Measurements from ENCODE around the gene SNAP23. TPM values are rescaled to one million over a fixed set of nuclear protein-coding genes. Genes with fewer than 3 reads are reported as not detected.

SNAP23 gene
- polyA plus RNA-seq, 1 donor (not counting 4 experiments of a cell fraction or from before 2014, with no cell fraction given), result 68.4 TPM

GRCh38 chr15:42548249-42549031, 53.0 kb downstream of the SNAP23 start, which contains the start of the genes HAUS2 and LRRC57:
Gene HAUS2 (plus strand): TSS chr15:42548838. CDS start chr15:42548873, 35 bp downstream.
Gene LRRC57 (minus strand): TSS chr15:42548793. CDS start chr15:42548434, 359 bp downstream.
- Histone ChIP-seq H3K4me1 (ENCODE audit: control insufficient read depth, extremely low read depth, insufficient read depth, low read length) (peaks cover 21% of the 10 kb centered on the region), H3K27me3 (ENCODE audit: control insufficient read depth, extremely low read depth, insufficient read depth, low read length) (no peaks in the 10 kb centered on the region), H3K4me3 (ENCODE audit: control insufficient read depth in 2 of 3, extremely low read depth in 1 of 3, insufficient read depth in 2 of 3, low read depth in 1 of 3, low read length in 3 of 3) (peak within 1 kb of the TSS; percentile 78 to 99 (median 81)), H3K27ac (ENCODE audit: control insufficient read depth, insufficient read depth, low read length) (peak within 1 kb of the TSS; percentile 93), H2AFZ (ENCODE audit: control insufficient read depth, low read length) (peak within 1 kb of the TSS; percentile 98), H4K20me1 (ENCODE audit: control insufficient read depth, extremely low read depth, insufficient read depth, low read length) (no peaks in the 10 kb centered on the region), H3K36me3 (ENCODE audit: control insufficient read depth in 2 of 2, extremely low read depth in 1 of 2, insufficient read depth in 2 of 2, low read length in 2 of 2) (peaks cover 2 to 8% of the 10 kb centered on the region in 2 experiments), H3K9me1 (ENCODE audit: control insufficient read depth, extremely low read depth, insufficient read depth, low read length) (no peaks in the 10 kb centered on the region), H3K9ac (ENCODE audit: control insufficient read depth, extremely low read depth, insufficient read depth, low read length) (peak within 1 kb of the TSS; percentile 98), H3K9me3 (ENCODE audit: control insufficient read depth, low read depth, low read length) (no peaks in the 10 kb centered on the region), H3K4me2 (ENCODE audit: control insufficient read depth, extremely low read depth, insufficient read depth, low read depth, low read length) (peak within 1 kb of the TSS; percentile 66), H3K79me2 (ENCODE audit: control insufficient read depth, insufficient read depth, low read length) (peaks cover 46% of the 10 kb centered on the region)
- dilution Hi-C loops (cut with MboI; ENCODE audit: extremely low pct_ligation_motif_present, low sequenced_read_pairs), result no loop called here
- TF ChIP-seq EZH2 (IDR thresholded peaks at IDR 0.05; ENCODE audit: low read length), result no peak
- TF ChIP-seq, protein P1, sequence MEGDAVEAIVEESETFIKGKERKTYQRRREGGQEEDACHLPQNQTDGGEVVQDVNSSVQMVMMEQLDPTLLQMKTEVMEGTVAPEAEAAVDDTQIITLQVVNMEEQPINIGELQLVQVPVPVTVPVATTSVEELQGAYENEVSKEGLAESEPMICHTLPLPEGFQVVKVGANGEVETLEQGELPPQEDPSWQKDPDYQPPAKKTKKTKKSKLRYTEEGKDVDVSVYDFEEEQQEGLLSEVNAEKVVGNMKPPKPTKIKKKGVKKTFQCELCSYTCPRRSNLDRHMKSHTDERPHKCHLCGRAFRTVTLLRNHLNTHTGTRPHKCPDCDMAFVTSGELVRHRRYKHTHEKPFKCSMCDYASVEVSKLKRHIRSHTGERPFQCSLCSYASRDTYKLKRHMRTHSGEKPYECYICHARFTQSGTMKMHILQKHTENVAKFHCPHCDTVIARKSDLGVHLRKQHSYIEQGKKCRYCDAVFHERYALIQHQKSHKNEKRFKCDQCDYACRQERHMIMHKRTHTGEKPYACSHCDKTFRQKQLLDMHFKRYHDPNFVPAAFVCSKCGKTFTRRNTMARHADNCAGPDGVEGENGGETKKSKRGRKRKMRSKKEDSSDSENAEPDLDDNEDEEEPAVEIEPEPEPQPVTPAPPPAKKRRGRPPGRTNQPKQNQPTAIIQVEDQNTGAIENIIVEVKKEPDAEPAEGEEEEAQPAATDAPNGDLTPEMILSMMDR (optimal IDR thresholded peaks at IDR 0.05 in 1 of 3, IDR thresholded peaks at IDR 0.05 in 1 of 3, conservative IDR thresholded peaks at IDR 0.05 in 1 of 3; ENCODE audit: extremely low read depth in 1 of 3, insufficient read depth in 2 of 3, low read length in 3 of 3), result no peak
- DNase-seq (ENCODE audit: low read depth, low spot score), result peak; percentile 25
- FAIRE-seq, result no peak

DNA sequence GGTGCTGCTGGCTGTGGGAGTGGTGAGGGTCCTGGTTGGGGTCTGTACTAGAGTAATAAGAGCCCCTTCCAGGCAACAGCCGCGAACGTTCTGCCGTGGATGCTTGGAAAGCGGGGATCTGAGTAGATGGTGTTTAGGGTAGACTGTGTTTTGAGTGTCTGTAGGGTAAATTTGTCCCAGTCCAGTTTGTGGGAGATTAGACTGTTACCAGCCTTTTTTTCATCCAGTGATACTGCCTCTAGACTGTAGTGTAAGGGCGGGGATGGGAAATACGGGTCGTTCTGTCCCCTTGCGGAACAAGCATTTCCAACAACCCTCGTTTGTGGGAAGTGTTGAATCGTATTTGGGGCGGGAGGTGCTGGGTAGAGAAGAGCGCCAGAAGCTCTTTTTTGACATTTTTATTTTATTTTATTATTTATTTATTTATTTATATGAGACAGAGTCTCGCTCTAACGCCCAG, 53.6 kb downstream of the SNAP23 start:
- FAIRE-seq (no peak), DNase-seq (ENCODE audit: low read depth, low spot score) (no peak)
- Histone ChIP-seq H3K4me2 (ENCODE audit: control insufficient read depth, extremely low read depth, insufficient read depth, low read depth, low read length) (peak overlapping the region; percentile 66), H3K27ac (ENCODE audit: control insufficient read depth, insufficient read depth, low read length) (peak overlapping the region; percentile 93), H3K9ac (ENCODE audit: control insufficient read depth, extremely low read depth, insufficient read depth, low read length) (peak overlapping the region; percentile 98), H3K79me2 (ENCODE audit: control insufficient read depth, insufficient read depth, low read length) (peaks cover 52% of the 10 kb centered on the region), H3K27me3 (ENCODE audit: control insufficient read depth, extremely low read depth, insufficient read depth, low read length) (no peaks in the 10 kb centered on the region), H3K4me3 (ENCODE audit: control insufficient read depth in 2 of 3, extremely low read depth in 1 of 3, insufficient read depth in 2 of 3, low read depth in 1 of 3, low read length in 3 of 3) (peak overlapping the region; percentile 78 to 99 (median 81)), H3K36me3 (ENCODE audit: control insufficient read depth in 2 of 2, extremely low read depth in 1 of 2, insufficient read depth in 2 of 2, low read length in 2 of 2) (peaks cover 0 to 8% of the 10 kb centered on the region in 2 experiments), H3K9me3 (ENCODE audit: control insufficient read depth, low read depth, low read length) (no peaks in the 10 kb centered on the region), H3K4me1 (ENCODE audit: control insufficient read depth, extremely low read depth, insufficient read depth, low read length) (peaks cover 21% of the 10 kb centered on the region), H4K20me1 (ENCODE audit: control insufficient read depth, extremely low read depth, insufficient read depth, low read length) (no peaks in the 10 kb centered on the region), H3K9me1 (ENCODE audit: control insufficient read depth, extremely low read depth, insufficient read depth, low read length) (no peaks in the 10 kb centered on the region), H2AFZ (ENCODE audit: control insufficient read depth, low read length) (peak overlapping the region; percentile 98)
- dilution Hi-C loops (cut with MboI; ENCODE audit: extremely low pct_ligation_motif_present, low sequenced_read_pairs), result no loop called here
- no peak for TF ChIP-seq EZH2 (IDR thresholded peaks at IDR 0.05; ENCODE audit: low read length)
- TF ChIP-seq, protein P1 (optimal IDR thresholded peaks at IDR 0.05 in 1 of 3, IDR thresholded peaks at IDR 0.05 in 1 of 3, conservative IDR thresholded peaks at IDR 0.05 in 1 of 3; ENCODE audit: extremely low read depth in 1 of 3, insufficient read depth in 2 of 3, low read length in 3 of 3), result no peak
